GM21423 (cell line): Measurements from ENCODE around the gene TNPO2.

Source experiments
- ATAC-seq: cut with Tn5 transposase; IDR thresholded peaks from one replicate; pipeline ENCODE4 v1.9.1; 2021; ENCODE audit warnings: mild to moderate bottlenecking, moderate library complexity; ENCODE audit not compliant: unreplicated experiment

Gene TNPO2

DNA sequence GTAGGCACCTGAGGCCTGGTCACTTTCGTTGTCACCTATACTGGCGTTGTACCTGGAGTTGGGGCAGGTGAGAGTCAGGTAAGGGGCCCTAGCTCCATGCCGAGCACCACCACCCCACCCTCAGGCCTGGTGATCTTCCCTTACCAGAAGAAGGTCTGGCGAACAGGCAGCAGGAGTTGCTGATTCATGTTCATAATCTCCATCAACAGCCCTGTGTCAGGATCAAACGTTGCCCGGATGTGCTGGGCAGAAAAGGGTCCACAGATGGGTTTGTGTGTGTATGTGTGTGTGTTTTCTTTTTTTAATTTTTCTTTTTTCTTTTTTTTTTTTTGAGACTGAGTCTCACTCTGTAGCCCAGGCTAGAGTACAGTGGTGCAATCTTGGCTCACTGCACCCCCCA, 71.5 kb downstream of the TNPO2 start:
- no peak for ATAC-seq

DNA sequence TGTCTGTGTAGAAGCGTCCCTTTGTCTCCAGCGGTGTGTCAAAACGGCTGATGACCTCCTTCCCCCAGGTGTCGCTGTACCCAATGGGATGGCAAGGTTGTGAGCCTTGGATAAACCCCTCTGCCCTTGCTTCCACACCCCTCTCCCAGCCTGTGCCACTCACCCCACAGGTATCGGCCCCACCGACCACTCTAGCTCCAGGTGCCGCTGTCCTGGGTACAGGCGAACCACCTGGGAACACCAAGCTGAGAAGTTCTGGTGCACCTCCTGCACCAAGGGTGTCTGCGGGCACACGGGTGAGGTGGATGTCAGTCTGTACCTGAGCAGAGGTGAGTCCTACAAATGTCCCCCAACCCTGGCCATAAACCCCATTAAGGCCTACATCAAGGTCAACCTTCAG, 73.8 kb downstream of the TNPO2 start:
- no peak for ATAC-seq
